ENCODE data around the gene KCNQ1.

Gene KCNQ1

DNA sequence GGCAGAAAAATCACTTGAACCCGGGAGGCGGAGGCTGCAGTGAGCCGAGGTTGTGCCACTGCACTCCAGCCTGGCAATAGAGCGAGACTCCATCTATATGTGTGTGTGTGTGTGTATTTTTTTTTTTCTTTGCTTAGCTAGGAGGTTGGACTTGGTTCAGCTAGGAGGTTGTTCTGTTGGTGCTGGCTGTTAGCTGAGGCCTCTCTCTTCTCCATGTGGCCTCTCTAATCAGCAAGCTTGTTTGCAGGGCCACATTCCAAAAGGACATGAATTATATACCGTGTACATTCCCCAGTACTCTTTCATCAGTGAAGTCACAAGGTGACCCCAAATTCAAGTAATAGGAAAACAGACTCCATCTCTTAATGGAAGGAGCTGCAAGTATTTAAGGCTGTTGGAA lies 322.3 kb downstream of the KCNQ1 start:
- no peak overlapping the region for H3K4me3 ChIP-seq (ENCODE audit: low read depth, low read length)
- DNase-seq (ENCODE audit: low read depth): no peak

GRCh38 chr11:2767801-2768200 lies 323.0 kb downstream of the KCNQ1 start:
- no peak overlapping the region for H3K4me3 ChIP-seq (ENCODE audit: low read depth, low read length)
- no peak for DNase-seq (ENCODE audit: low read depth)

DNA sequence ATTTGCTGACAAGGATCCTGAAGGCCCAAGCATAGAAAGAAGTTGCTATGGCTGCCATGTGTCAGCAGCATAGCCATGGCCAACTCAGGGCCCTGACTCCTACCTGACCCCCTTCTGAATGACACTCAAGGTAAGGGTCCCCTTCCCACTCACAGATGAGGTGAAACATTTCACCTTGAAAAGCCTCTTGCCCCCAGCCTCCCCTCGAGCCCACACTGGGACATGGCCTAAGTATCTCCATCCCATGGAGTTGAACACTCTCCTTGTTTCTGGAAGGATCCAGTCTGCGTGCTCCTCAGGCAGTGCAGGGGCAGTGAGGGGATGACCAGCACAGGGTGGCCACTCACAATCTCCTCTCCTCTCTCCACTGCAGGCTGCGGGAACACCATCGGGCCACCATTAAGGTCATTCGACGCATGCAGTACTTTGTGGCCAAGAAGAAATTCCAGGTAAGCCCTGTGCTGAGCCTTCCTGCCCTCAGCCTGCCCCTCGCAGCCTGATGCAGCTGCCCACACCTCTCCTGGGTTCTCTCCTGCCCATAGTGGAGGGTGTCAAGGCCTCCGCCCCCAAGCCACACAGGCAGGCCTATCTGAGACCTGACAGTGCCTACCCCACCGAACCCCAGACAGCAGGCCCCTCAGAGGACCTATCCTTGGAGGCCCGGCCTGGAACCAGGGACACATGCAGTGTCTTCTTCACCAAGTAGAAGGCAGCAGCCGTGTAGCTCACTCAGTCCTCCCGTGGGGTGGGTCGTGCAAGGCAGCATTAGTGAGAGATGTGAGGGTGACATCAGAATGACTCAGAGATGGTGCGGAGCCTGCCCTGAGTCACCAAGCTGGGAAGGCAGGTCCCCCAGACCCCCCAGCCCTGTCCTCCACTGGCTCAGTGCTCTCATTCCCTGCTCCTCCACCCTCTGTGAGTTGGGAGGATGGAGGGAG lies 323.9 kb downstream of the KCNQ1 start:
- no peak overlapping the region for H3K4me3 ChIP-seq (ENCODE audit: low read depth, low read length)
- peak; percentile 48 for DNase-seq (ENCODE audit: low read depth)

DNA sequence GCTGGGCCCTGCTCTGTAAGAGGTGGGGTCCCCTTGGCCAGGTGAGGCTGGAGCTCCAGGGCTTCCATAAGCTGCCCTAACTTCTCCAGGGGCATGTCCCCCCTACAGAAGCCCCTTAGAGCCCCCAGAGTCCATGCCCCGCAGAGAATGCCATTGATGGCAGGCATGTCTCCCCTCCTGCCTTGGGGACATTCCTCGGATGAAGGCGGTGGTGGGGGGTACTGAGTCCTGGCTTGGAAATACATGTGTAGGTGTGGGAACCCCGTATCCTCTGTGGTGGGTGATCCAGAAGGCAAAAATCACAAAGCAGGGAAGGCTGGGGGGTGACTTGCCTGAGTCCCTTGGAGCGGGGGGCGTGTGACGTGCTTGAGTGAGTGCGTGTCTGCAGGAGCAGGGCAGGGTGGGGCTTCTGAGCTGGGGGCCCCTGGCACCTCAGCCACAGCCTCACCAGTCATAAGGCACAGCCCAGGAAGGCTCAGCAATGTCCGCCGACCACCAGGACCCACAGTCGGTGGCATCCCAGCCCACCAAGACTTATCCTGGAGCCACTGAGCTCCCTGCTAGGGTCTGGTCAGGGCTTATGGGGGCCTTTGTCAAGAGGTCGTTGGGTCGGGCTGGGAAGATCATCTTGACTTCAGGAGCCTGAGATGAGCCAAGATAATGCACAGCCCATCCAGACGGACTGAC lies 324.7 kb downstream of the KCNQ1 start:
- DNase-seq (ENCODE audit: low read depth): no peak
- H3K4me3 ChIP-seq (ENCODE audit: low read depth, low read length): no peak overlapping the region

- DNase-seq (ENCODE audit: low read depth): no peak
- H3K4me3 ChIP-seq (ENCODE audit: low read depth, low read length): no peak overlapping the region
These were observed 325.4 kb downstream of the KCNQ1 start for GRCh38 chr11:2770096-2770751.

DNA sequence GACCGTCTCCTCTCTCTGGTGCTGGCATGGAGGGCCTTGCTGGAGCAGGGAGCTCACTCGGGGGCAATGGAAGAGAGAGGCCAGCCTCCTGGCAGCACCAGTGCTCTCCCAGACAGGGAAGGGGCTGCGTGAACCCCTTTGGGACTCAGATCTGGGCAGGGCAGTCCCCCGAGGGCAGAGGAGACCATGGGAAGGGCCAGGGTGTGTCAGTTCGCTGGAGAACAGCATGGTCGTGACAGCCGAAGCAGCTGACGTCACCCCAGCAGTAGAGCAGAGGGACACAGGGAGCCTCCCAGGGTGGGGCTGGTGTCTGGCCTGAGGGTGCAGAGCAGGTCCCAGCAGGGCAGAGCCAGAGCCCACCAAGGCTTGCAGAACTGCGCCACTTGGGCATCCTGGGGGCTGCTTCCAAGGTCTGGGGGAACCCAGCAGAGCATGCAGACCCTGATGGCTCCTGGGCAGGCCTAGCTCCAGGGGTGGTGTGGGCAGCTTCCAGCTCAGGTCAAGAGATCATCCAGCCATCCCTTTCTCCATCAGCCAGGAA lies 326.0 kb downstream of the KCNQ1 start:
- H3K4me3 ChIP-seq (ENCODE audit: low read depth, low read length): no peak overlapping the region

GRCh38 chr11:2771758-2772466 lies 327.1 kb downstream of the KCNQ1 start:
- DNase-seq (ENCODE audit: low read depth): no peak
- no peak overlapping the region for H3K4me3 ChIP-seq (ENCODE audit: low read depth, low read length)

More for the DNA sequence above, 326.0 kb downstream of the KCNQ1 start:
- DNase-seq (ENCODE audit: low read depth): no peak

- peak; percentile 14 for DNase-seq (ENCODE audit: low read depth)
- no peak overlapping the region for H3K4me3 ChIP-seq (ENCODE audit: low read depth, low read length)
These were observed 327.8 kb downstream of the KCNQ1 start for GRCh38 chr11:2772544-2773031.

DNA sequence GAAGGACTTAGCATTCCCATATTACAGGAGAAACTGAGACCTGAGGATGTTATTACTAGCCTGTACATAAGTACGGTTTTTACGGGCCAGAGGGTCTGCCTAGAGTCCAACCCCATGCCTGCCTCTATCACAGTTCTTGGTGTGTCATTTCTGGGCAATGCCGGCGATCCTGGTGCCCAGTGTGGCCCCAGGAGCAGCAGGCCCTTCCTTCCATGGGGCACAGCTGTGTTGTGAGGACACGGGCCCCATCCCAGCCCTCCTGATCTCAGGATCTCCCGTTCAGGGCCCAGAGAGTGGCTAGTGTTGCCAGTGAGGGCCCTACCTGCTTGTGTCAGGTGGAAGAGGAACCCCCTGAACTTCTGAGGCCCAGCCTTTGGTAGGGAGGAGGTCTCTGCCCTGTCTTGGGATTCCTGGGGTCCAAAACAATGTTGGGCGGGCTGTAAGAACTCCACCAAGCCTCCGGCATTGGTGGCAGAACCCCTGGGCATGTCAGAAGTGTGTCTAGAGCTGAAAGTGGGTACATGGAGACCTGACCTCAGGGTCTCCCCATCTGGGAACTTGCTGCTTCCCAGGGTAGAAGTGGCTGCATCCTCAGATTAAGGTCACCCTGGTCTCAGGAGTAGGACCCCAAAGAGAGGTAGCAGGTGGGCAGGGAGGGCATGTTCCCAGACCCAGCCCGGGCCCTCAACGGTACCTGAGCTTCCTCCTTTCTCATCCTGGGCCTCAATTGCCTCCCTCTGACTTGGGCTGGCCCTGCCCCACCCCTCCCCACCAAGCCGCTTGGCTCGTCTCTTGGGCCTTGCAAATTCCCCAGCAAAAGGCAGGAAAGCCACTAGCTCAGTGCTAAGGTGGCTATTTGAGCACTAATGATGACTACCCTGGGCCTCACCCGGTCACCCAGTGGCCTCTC lies 329.6 kb downstream of the KCNQ1 start:
- no peak overlapping the region for H3K4me3 ChIP-seq (ENCODE audit: low read depth, low read length)
- no peak for DNase-seq (ENCODE audit: low read depth)

DNA sequence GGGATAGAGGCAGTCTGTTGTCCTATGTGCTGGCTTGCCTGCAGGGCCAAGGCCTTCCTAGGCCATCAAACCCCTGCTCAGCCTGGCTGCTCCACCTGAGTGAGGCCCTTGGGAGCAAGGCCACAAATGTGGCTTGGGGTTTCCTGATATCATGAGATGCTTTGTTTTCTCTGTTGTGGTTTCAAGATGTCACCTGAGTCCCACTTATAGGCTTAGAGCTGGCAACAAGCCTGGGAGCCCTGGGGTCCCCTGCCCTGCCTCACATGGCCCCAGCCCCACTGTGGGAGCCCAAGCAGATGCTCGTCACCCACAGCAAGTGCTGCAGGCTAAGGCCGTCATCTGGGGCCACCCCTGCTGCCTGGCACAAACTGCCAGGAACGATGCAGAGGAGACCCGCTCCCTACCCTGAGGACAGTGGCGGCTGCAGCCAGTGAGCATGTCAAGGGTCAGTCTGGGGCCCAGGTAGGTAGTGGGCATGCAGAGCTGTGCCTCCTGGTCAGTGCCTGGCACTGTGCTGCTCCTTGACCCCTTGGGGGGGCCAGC lies 330.3 kb downstream of the KCNQ1 start:
- no peak for DNase-seq (ENCODE audit: low read depth)
- no peak overlapping the region for H3K4me3 ChIP-seq (ENCODE audit: low read depth, low read length)

- H3K4me3 ChIP-seq (ENCODE audit: low read depth, low read length): no peak overlapping the region
These were observed 331.0 kb downstream of the KCNQ1 start for GRCh38 chr11:2775626-2776350.

DNA sequence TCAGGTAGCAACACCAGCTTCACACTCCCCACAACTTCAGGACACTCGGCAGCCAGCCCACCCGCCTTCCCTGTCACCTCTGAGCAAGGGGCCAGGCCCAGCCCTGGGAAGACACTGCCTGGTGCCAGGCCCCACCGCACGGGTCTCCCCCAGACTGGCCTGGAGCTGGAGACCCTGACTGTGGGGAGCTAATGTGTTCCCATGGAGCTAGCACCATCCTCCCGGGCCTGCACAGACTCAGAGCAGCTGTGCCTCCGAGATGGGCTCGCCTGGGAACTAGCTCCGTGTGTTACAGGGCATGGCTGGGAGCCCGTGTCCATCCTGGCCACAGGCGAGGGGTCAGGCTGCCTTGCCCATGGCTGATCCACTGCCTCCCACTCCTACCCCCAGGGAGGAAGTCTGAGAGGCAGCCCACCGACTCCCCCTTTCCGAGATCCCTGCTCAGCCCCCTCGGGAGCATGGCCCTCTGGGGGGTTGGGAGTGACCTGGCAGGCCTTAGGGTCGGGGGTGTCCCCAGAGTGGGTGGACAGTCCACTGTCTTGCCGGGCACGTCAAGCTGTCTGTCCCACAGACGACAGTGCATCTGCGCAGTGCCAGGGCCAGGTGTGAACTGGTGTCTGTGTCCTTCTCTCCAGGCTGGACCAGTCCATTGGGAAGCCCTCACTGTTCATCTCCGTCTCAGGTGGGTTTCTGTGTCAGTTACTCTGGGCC lies 331.7 kb downstream of the KCNQ1 start:
- DNase-seq (ENCODE audit: low read depth): no peak
- no peak overlapping the region for H3K4me3 ChIP-seq (ENCODE audit: low read depth, low read length)

More at GRCh38 chr11:2775626-2776350, 331.0 kb downstream of the KCNQ1 start:
- DNase-seq (ENCODE audit: low read depth): no peak

DNA sequence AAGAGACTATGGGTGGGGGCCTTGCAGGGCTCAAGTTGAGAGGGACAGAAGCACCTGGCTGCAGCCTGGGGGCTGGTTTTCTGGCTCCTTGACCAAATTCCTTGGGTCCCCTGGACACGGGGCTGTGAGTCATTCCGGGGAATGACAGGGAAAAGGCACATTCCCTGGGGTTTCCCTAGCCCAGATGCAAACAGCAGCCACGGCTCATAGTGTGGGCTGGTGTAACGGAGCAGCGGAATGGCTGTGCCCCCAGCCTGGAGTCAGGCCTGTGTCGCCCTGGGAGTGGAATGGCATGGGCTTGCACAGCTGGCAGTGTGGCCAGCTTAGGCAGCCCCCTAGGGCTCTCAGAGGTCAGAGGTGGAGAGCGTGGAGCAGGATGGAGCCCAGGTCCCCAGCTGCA lies 332.6 kb downstream of the KCNQ1 start:
- DNase-seq (ENCODE audit: low read depth): no peak
- H3K4me3 ChIP-seq (ENCODE audit: low read depth, low read length): no peak overlapping the region

DNA sequence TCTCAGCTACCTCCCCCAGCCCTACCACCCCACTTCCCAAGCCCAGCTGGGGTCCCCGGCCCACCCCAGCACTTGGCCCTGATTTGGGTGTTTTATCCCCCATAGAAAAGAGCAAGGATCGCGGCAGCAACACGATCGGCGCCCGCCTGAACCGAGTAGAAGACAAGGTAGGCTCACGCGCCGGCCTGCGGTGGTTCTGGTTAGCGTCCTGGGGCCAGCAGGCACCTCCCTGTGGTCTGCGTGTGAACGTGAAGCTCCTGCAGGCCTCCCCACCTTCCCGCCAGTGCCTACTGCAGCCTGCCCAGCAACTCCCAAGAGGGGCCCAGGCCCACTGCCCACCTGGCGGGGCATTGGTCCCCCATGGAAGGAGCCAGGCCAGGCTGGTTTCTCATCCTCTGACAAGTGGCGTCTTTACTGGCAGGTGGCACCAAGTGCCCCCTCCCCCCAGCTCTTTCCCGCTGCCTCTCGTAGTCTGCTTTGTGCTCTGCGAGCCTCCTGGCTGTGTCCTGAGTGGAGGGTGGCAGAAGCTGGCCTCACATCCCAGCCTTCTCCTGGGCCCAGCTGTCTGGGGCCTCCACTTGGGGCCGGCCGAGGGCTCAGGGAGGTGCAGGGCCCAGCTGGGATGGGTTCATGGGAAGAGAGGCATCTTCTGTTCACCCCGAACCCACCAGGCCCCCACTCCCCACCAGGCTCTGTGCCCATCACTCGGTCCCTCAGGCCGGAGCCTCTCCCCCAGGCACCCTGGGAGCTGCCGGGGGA lies 333.2 kb downstream of the KCNQ1 start:
- DNase-seq (ENCODE audit: low read depth): no peak

GRCh38 chr11:2778630-2779498 lies 334.1 kb downstream of the KCNQ1 start:
- no peak overlapping the region for H3K4me3 ChIP-seq (ENCODE audit: low read depth, low read length)
- no peak for DNase-seq (ENCODE audit: low read depth)

More for the DNA sequence above, 333.2 kb downstream of the KCNQ1 start:
- H3K4me3 ChIP-seq (ENCODE audit: low read depth, low read length): no peak overlapping the region

Measured in skeletal muscle cell (primary cell).